K562 (cell line): ENCODE results near the gene AIG1.

Experiments used
- CBX3 ChIP-seq, 2 experiments: IDR thresholded peaks; 1 replicate in 1 of 2; 2 replicates in 1 of 2; pipeline ENCODE4 v1.6.1; 2012; ENCODE audit warnings: inconsistent platforms in 2 of 2, low read length in 2 of 2, borderline replicate concordance in 1 of 2, control low read depth in 1 of 2
- CREM ChIP-seq: IDR thresholded peaks from 2 replicates; pipeline ENCODE4 v1.6.1; 2014; ENCODE audit warnings: antibody characterized with exemption, low read depth
- ETV6 ChIP-seq, 3 experiments: fragments of 150-350 bp in 1 of 3; sonication (generic) in 1 of 3; formaldehyde crosslinking in 1 of 3; IDR thresholded peaks; 2 replicates each; pipeline versions ENCODE4 v1.6.1 to v1.8.0; 2014 to 2022; ENCODE audit warnings: borderline replicate concordance in 2 of 3, low read depth in 2 of 3, antibody characterized with exemption in 1 of 3, low read length in 1 of 3, mild to moderate bottlenecking in 1 of 3, missing genetic modification reagents in 1 of 3
- POLR2AphosphoS5 ChIP-seq: IDR thresholded peaks from 2 replicates; pipeline ENCODE4 v1.6.1; 2011; ENCODE audit warnings: mild to moderate bottlenecking, low read depth, low read length, moderate library complexity; ENCODE audit not compliant: control insufficient read depth, insufficient read depth
- RFX1 ChIP-seq: fragments of 450-650 bp; IDR thresholded peaks from 2 replicates; pipeline ENCODE4 v1.6.1; 2016; ENCODE audit warnings: mild to moderate bottlenecking, moderate library complexity
- ZNF23 ChIP-seq: fragments of 250-450 bp; sonication (Bioruptor Pico); IDR thresholded peaks from 2 replicates; pipeline ENCODE4 v1.4.0; 2020; ENCODE audit warnings: mild to moderate bottlenecking
- ZNF717 ChIP-seq: fragments of 250-450 bp; sonication (Bioruptor Pico); IDR thresholded peaks from 2 replicates; pipeline ENCODE4 v1.5.0; 2021
- TF ChIP-seq, protein P1 (sequence below): fragments of 250-450 bp; sonication (Bioruptor Pico); IDR thresholded peaks from 2 replicates; pipeline ENCODE4 v1.8.0; 2022; ENCODE audit warnings: inconsistent platforms
- TF ChIP-seq, protein P2 (sequence below): sonication (generic); formaldehyde crosslinking; IDR thresholded peaks from 2 replicates; pipeline ENCODE4 v1.9.0; 2022; ENCODE audit warnings: mild to moderate bottlenecking, missing genetic modification reagents

DNA sequence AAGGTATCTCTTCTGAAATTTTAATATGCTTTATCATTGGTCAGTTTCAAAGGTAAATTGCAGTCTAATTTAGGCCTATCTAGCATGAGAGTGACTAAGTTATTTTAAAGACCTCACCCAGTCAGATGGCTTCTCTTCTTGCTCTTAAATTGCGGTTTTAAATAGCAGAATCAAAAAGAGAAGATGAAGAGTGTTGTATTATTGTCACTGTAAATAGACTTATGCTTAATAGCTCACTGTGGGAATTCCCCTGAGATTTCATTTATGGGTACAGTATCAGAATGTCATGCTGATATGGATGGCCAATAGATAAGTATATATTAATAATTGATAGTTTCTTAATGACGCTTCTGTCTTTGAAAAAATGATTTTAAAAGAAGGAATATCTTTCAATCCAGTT is 35.7 kb downstream of the AIG1 start:
- TF ChIP-seq RFX1, result no peak
- TF ChIP-seq ZNF23 (CRISPR knock-in tag), result no peak
- no peak for TF ChIP-seq CREM
- TF ChIP-seq CBX3 (IDR thresholded peaks at IDR 0.05; ENCODE audit: borderline replicate concordance in 1 of 2, low read length in 2 of 2), result no peak
- TF ChIP-seq POLR2AphosphoS5, result no peak
- no peak for TF ChIP-seq ZNF717 (CRISPR knock-in tag)
- no peak for TF ChIP-seq ETV6 (IDR thresholded peaks at IDR 0.05; ENCODE audit: borderline replicate concordance in 1 of 2, low read depth in 2 of 2, low read length in 1 of 2)
- TF ChIP-seq ETV6 (CRISPR knock-in tag; IDR thresholded peaks at IDR 0.05; ENCODE audit: borderline replicate concordance), result no peak
- TF ChIP-seq, protein P1, sequence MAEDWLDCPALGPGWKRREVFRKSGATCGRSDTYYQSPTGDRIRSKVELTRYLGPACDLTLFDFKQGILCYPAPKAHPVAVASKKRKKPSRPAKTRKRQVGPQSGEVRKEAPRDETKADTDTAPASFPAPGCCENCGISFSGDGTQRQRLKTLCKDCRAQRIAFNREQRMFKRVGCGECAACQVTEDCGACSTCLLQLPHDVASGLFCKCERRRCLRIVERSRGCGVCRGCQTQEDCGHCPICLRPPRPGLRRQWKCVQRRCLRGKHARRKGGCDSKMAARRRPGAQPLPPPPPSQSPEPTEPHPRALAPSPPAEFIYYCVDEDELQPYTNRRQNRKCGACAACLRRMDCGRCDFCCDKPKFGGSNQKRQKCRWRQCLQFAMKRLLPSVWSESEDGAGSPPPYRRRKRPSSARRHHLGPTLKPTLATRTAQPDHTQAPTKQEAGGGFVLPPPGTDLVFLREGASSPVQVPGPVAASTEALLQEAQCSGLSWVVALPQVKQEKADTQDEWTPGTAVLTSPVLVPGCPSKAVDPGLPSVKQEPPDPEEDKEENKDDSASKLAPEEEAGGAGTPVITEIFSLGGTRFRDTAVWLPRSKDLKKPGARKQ (CRISPR knock-in tag), result no peak
- TF ChIP-seq, protein P2, sequence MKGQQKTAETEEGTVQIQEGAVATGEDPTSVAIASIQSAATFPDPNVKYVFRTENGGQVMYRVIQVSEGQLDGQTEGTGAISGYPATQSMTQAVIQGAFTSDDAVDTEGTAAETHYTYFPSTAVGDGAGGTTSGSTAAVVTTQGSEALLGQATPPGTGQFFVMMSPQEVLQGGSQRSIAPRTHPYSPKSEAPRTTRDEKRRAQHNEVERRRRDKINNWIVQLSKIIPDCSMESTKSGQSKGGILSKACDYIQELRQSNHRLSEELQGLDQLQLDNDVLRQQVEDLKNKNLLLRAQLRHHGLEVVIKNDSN (CRISPR knock-in tag), result no peak
